GM12878 (cell line): Measurements from ENCODE around the gene HCRTR2. TPM values are rescaled to one million over a fixed set of nuclear protein-coding genes. Genes with fewer than 3 reads are reported as not detected.

Source experiments
- ATAC-seq: fragments of 200-7000 bp; cut with Tn5 transposase; 3 replicates; pipeline ENCODE4 v1.9.1; 2020; ENCODE audit warnings: mild to moderate bottlenecking, moderate library complexity
- BruUV-seq: library from RNA; stranded (reverse); fragments of 400-500 nt; replicated peaks from 2 replicates; lab custom pipeline; 2021; lab: Mats Ljungman, UMichigan
- CTCF ChIA-PET: fragments of 300-600 bp; sonication (Branson Sonifier 250); formaldehyde crosslinking; extraction: SDS; loops from one replicate; lab custom pipeline; 2021; ENCODE audit warnings: inconsistent platforms; lab: Yijun Ruan, JAX
- POLR2A ChIA-PET: fragments of 350-600 bp; formaldehyde crosslinking; extraction: SDS; loops from one replicate; lab custom pipeline; 2021; ENCODE audit warnings: inconsistent platforms; lab: Charles Lee
- RAD21 ChIA-PET: fragments of 300-600 bp; sonication (Branson Sonifier 250); formaldehyde crosslinking; loops from one replicate; lab custom pipeline; 2023; ENCODE audit warnings: antibody characterized with exemption; ENCODE audit not compliant: unreplicated experiment; lab: Charles Lee
- SMC1A ChIA-PET: fragments of 300-600 bp; sonication (Branson Sonifier 250); formaldehyde crosslinking; loops from one replicate; lab custom pipeline; 2023; ENCODE audit not compliant: unreplicated experiment, uncharacterized antibody; lab: Charles Lee
- DNase-seq: peaks from one replicate; pipeline ENCODE4 v3.0.0-alpha.2; 2011; ENCODE audit warnings: low read depth, low spot score
- FAIRE-seq: peaks from 3 replicates; lab custom pipeline; 2011; peaks lifted over from hg19 to GRCh38; lab: Jason Lieb, UNC
- H2AFZ ChIP-seq: 2 replicates; pipeline ENCODE4 v1.6.0; 2011; ENCODE audit warnings: low read depth, low read length, control low read depth; ENCODE audit not compliant: control insufficient read depth
- H3K27ac ChIP-seq: 2 replicates; pipeline ENCODE4 v1.5.1; 2011; ENCODE audit warnings: control low read depth; ENCODE audit not compliant: control insufficient read depth, insufficient read depth
- H3K27me3 ChIP-seq, 2 experiments: replicated peaks in 1 of 2; 2 replicates each; pipeline versions ENCODE4 v1.6.0 to v1.6.1; 2011; ENCODE audit warnings: low read length in 1 of 2; ENCODE audit not compliant: control insufficient read depth in 2 of 2, insufficient read depth in 2 of 2
- H3K36me3 ChIP-seq, 2 experiments: 2 replicates each; pipeline ENCODE4 v1.5.1; 2011; ENCODE audit warnings: low read length in 1 of 2; ENCODE audit not compliant: control insufficient read depth in 2 of 2, insufficient read depth in 2 of 2
- H3K4me1 ChIP-seq: 2 replicates; pipeline ENCODE4 v1.6.1; 2011; ENCODE audit warnings: mild to moderate bottlenecking, low read length, moderate library complexity, mixed read lengths; ENCODE audit not compliant: control insufficient read depth, insufficient read depth
- H3K4me2 ChIP-seq: 2 replicates; pipeline ENCODE4 v1.6.0; 2011; ENCODE audit warnings: control low read depth; ENCODE audit not compliant: control insufficient read depth, insufficient read depth
- H3K4me3 ChIP-seq: fragments of 200-600 bp; sonication (generic); 2 replicates; pipeline ENCODE4 v1.5.1; 2016
- H3K79me2 ChIP-seq: 2 replicates; pipeline ENCODE4 v1.6.0; 2011; ENCODE audit warnings: low read length; ENCODE audit not compliant: control insufficient read depth, insufficient read depth
- H3K9ac ChIP-seq: 2 replicates; pipeline ENCODE4 v1.8.0; 2011; ENCODE audit warnings: low read length, control low read depth, mixed read lengths; ENCODE audit not compliant: control insufficient read depth, insufficient read depth
- H3K9me3 ChIP-seq: replicated peaks from 3 replicates; pipeline ENCODE4 v1.5.1; 2011; ENCODE audit warnings: mild to moderate bottlenecking, low read length; ENCODE audit not compliant: control insufficient read depth, insufficient read depth
- H4K20me1 ChIP-seq: 2 replicates; pipeline ENCODE4 v1.6.0; 2011; ENCODE audit not compliant: control insufficient read depth, insufficient read depth
- CBFB ChIP-seq: IDR thresholded peaks from 2 replicates; pipeline ENCODE4 v1.6.1; 2016; ENCODE audit warnings: antibody characterized with exemption, low read depth
- DPF2 ChIP-seq: fragments of 450-650 bp; IDR thresholded peaks from 2 replicates; pipeline ENCODE4 v1.6.1; 2017; ENCODE audit warnings: mild to moderate bottlenecking
- ETV6 ChIP-seq, 2 experiments: fragments of 450-650 bp in 1 of 2; IDR thresholded peaks in 1 of 2; conservative IDR thresholded peaks in 1 of 2; 2 replicates each; pipeline ENCODE4 v1.6.1; 2014; ENCODE audit warnings: antibody characterized with exemption in 1 of 2, borderline replicate concordance in 1 of 2, low read depth in 1 of 2, mild to moderate bottlenecking in 1 of 2, moderate library complexity in 1 of 2
- HDAC2 ChIP-seq: fragments of 200-600 bp; sonication (generic); IDR thresholded peaks from 2 replicates; pipeline ENCODE4 v1.6.1; 2017
- HDAC6 ChIP-seq: fragments of 200-600 bp; sonication (generic); IDR thresholded peaks from one replicate; pipeline ENCODE4 v1.8.0; 2017; ENCODE audit warnings: antibody characterized with exemption; ENCODE audit not compliant: unreplicated experiment
- IKZF1 ChIP-seq: fragments of 450-650 bp; conservative IDR thresholded peaks from 2 replicates; pipeline ENCODE4 v1.6.1; 2017; ENCODE audit warnings: antibody characterized with exemption, mild to moderate bottlenecking
- KAT2A ChIP-seq: conservative IDR thresholded peaks from 2 replicates; pipeline ENCODE4 v1.6.1; 2011; ENCODE audit warnings: low read depth, low read length; ENCODE audit not compliant: control insufficient read depth
- MEF2A ChIP-seq: IDR thresholded peaks from 2 replicates; pipeline ENCODE4 v1.6.1; 2011; ENCODE audit warnings: low read depth, mild to moderate bottlenecking, low read length, moderate library complexity; ENCODE audit not compliant: insufficient read depth
- NFXL1 ChIP-seq: fragments of 450-650 bp; IDR thresholded peaks from 2 replicates; pipeline ENCODE4 v1.6.1; 2017; ENCODE audit warnings: antibody characterized with exemption, mild to moderate bottlenecking, borderline replicate concordance
- POLR2AphosphoS2 ChIP-seq: IDR thresholded peaks from 2 replicates; pipeline ENCODE4 v1.6.1; 2011; ENCODE audit warnings: low read depth, mild to moderate bottlenecking, low read length, improper control_type of control experiment, moderate library complexity
- POLR2AphosphoS5 ChIP-seq: IDR thresholded peaks from 2 replicates; pipeline ENCODE4 v1.6.1; 2011; ENCODE audit warnings: mild to moderate bottlenecking, low read length, inconsistent platforms
- SIX5 ChIP-seq: IDR thresholded peaks from 2 replicates; pipeline ENCODE4 v1.6.1; 2011; ENCODE audit warnings: mild to moderate bottlenecking, low read depth, low read length, moderate library complexity; ENCODE audit not compliant: severe bottlenecking
- WGBS: methylation state at CpG from one replicate; pipeline ENCODE4 v1.1.6; 2016; ENCODE audit warnings: low lambda C conversion rate; ENCODE audit not compliant: insufficient replicate concordance, insufficient coverage; ENCODE audit errors: missing lambda C conversion rate; 5-methylcytosine and 5-hydroxymethylcytosine counted together
- in situ Hi-C: fragments of 300-500 bp; cut with MboI; formaldehyde crosslinking; loops from 9 replicates; pipeline ENCODE4 v1.14.3; 2018; ENCODE audit warnings: mixed read lengths
- intact Hi-C: fragments of 100-400 bp; cut with micrococcal nuclease; formaldehyde crosslinking; loops from one replicate; pipeline ENCODE4 v1.14.2; 2022; ENCODE audit not compliant: unreplicated experiment
- polyA plus RNA-seq, 11 experiments: library from polyadenylated mRNA; depleted of rRNA in 4 of 11; unstranded in 6 of 11; stranded (reverse) in 5 of 11; fragments of >200 nt; fragmentation: Nextera tagmentation in 4 of 11; fragmentation: Illumina TruSeq in 1 of 11; extraction: Ambion mirVana in 4 of 11; extraction: Trizol in 1 of 11; gene quantifications; 1 replicate in 1 of 11; 2 replicates in 10 of 11; pipeline versions ENCODE4 v1.2.1 to v1.2.3, GENCODE V29; 2011 to 2016; ENCODE audit warnings: inconsistent platforms in 2 of 11, missing spikeins in 2 of 11, low read depth in 1 of 11
- total RNA-seq, 4 experiments: library from RNA; depleted of rRNA in 3 of 4; stranded (reverse); fragments of >200 nt in 3 of 4; fragmentation: Illumina TruSeq in 1 of 4; extraction: Trizol in 1 of 4; gene quantifications; 2 replicates each; pipeline versions ENCODE4 v1.2.1 to v1.2.3, GENCODE V29; 2013 to 2021
- TF ChIP-seq, protein P1 (sequence below): fragments of 450-650 bp; conservative IDR thresholded peaks from 2 replicates; pipeline ENCODE4 v1.6.1; 2017; ENCODE audit warnings: mild to moderate bottlenecking, moderate library complexity
- TF ChIP-seq, protein P2 (sequence below): IDR thresholded peaks from 2 replicates; pipeline ENCODE4 v1.6.1; 2012; ENCODE audit warnings: low read depth, low read length, improper control_type of control experiment
- TF ChIP-seq, protein P3 (sequence below): IDR thresholded peaks from 2 replicates; pipeline ENCODE4 v1.6.1; 2012; ENCODE audit warnings: low read length, inconsistent platforms
- TF ChIP-seq, protein P4 (sequence below): IDR thresholded peaks from 2 replicates; pipeline ENCODE4 v1.6.1; 2011; ENCODE audit warnings: mild to moderate bottlenecking, low read depth, low read length, moderate library complexity; ENCODE audit not compliant: insufficient replicate concordance

Gene HCRTR2
- total and polyA plus RNA-seq, 10 of the 15 experiments (the other 5 are each of a cell fraction or from before 2014, with no cell fraction given), result not detected

DNA sequence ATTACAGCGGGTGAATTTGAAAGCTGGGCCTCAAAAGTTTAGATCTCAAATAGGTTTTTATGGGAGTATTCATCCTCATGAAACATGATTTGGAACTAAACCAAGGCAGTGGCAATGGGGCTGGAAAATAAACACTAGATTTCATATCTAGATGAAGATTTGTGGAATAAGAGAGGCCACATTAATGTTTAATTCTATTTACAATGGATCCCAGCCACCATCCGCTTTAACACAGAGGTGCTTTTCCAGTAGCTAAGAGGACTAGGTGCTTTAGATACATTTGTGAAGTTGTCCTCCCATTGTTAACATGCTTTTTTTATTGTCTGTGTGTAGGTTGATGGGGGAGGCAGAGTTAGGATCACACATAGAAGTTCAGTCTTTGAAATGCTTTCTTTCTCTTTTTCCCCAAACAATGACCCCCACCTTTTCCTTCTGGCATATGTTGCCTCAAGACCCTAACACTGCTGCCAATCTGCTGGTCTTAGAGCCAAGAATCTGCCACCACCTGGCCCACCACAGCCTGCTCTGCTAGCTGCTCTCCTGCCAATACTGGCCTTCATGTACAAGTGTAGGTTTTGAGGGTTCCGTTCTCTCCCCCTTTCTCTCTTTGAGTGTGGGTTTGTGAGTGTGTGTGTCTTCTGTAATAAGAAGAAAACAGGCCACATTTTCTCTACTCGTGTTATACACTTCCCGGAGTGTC is 125.1 kb downstream of the HCRTR2 start:
- no peak for TF ChIP-seq POLR2AphosphoS2
- TF ChIP-seq IKZF1, result no peak
- TF ChIP-seq, protein P1, sequence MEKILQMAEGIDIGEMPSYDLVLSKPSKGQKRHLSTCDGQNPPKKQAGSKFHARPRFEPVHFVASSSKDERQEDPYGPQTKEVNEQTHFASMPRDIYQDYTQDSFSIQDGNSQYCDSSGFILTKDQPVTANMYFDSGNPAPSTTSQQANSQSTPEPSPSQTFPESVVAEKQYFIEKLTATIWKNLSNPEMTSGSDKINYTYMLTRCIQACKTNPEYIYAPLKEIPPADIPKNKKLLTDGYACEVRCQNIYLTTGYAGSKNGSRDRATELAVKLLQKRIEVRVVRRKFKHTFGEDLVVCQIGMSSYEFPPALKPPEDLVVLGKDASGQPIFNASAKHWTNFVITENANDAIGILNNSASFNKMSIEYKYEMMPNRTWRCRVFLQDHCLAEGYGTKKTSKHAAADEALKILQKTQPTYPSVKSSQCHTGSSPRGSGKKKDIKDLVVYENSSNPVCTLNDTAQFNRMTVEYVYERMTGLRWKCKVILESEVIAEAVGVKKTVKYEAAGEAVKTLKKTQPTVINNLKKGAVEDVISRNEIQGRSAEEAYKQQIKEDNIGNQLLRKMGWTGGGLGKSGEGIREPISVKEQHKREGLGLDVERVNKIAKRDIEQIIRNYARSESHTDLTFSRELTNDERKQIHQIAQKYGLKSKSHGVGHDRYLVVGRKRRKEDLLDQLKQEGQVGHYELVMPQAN, result no peak
- TF ChIP-seq SIX5, result no peak
- no peak for TF ChIP-seq HDAC2
- TF ChIP-seq, protein P2, sequence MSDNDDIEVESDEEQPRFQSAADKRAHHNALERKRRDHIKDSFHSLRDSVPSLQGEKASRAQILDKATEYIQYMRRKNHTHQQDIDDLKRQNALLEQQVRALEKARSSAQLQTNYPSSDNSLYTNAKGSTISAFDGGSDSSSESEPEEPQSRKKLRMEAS, result no peak
- no peak for TF ChIP-seq HDAC6
- TF ChIP-seq MEF2A, result no peak
- no peak for TF ChIP-seq KAT2A
- no peak for TF ChIP-seq ETV6 (conservative IDR thresholded peaks at IDR 0.05 in 1 of 2, IDR thresholded peaks at IDR 0.05 in 1 of 2; ENCODE audit: borderline replicate concordance in 1 of 2, low read depth in 1 of 2)
- TF ChIP-seq NFXL1, result no peak
- no peak for TF ChIP-seq CBFB
- TF ChIP-seq, protein P3, sequence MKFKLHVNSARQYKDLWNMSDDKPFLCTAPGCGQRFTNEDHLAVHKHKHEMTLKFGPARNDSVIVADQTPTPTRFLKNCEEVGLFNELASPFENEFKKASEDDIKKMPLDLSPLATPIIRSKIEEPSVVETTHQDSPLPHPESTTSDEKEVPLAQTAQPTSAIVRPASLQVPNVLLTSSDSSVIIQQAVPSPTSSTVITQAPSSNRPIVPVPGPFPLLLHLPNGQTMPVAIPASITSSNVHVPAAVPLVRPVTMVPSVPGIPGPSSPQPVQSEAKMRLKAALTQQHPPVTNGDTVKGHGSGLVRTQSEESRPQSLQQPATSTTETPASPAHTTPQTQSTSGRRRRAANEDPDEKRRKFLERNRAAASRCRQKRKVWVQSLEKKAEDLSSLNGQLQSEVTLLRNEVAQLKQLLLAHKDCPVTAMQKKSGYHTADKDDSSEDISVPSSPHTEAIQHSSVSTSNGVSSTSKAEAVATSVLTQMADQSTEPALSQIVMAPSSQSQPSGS, result no peak
- no peak for TF ChIP-seq POLR2AphosphoS5
- TF ChIP-seq DPF2, result no peak
- TF ChIP-seq, protein P4, sequence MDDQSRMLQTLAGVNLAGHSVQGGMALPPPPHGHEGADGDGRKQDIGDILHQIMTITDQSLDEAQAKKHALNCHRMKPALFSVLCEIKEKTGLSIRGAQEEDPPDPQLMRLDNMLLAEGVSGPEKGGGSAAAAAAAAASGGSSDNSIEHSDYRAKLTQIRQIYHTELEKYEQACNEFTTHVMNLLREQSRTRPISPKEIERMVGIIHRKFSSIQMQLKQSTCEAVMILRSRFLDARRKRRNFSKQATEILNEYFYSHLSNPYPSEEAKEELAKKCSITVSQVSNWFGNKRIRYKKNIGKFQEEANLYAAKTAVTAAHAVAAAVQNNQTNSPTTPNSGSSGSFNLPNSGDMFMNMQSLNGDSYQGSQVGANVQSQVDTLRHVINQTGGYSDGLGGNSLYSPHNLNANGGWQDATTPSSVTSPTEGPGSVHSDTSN, result no peak
- H3K36me3 ChIP-seq, result no peaks in the 10 kb centered on the region
- H3K79me2 ChIP-seq, result no peaks in the 10 kb centered on the region
- no peaks in the 10 kb centered on the region for H3K4me1 ChIP-seq
- CTCF ChIA-PET, result interaction anchor here (1.1 kb wide), 1 partner anchor 12 kb away, joined by 3 read pairs; no protein-coding TSS in a partner anchor
- H3K27ac ChIP-seq, result no peak overlapping the region
- BruUV-seq, result no TSS peak
- POLR2A ChIA-PET, result no interaction called here
- no peak for FAIRE-seq
- SMC1A ChIA-PET, result interaction anchor here (0.6 kb wide), 1 partner anchor 12 kb away, joined by 4 read pairs; no protein-coding TSS in a partner anchor
- RAD21 ChIA-PET, result no interaction called here
- DNase-seq, result no peak
- no peaks in the 10 kb centered on the region for H3K9me3 ChIP-seq
- H2AFZ ChIP-seq, result no peak overlapping the region
- H3K4me2 ChIP-seq, result no peak overlapping the region
- 28% methylated on average over 3 of the region's 5 CpGs for WGBS
- no peak overlapping the region for H3K9ac ChIP-seq
- H3K27me3 ChIP-seq, result no peaks in the 10 kb centered on the region
- no peak overlapping the region for H3K4me3 ChIP-seq
- in situ Hi-C loops, result loop anchor here (25.0 kb wide), 1 partner anchor 588 kb away; the partner anchor contains the start of gene BMP5
- H4K20me1 ChIP-seq, result no peaks in the 10 kb centered on the region; the same call in 1 of the 2 replicates
- intact Hi-C loops, result no loop called here
- no peak for ATAC-seq
